Fibroblast of skin of back (primary cell): ENCODE measurements around the gene RAMP1.

Experiments used
- DNase-seq: peaks from one replicate; pipeline ENCODE4 v3.0.0-alpha.2; 2013

RAMP1 gene

DNA sequence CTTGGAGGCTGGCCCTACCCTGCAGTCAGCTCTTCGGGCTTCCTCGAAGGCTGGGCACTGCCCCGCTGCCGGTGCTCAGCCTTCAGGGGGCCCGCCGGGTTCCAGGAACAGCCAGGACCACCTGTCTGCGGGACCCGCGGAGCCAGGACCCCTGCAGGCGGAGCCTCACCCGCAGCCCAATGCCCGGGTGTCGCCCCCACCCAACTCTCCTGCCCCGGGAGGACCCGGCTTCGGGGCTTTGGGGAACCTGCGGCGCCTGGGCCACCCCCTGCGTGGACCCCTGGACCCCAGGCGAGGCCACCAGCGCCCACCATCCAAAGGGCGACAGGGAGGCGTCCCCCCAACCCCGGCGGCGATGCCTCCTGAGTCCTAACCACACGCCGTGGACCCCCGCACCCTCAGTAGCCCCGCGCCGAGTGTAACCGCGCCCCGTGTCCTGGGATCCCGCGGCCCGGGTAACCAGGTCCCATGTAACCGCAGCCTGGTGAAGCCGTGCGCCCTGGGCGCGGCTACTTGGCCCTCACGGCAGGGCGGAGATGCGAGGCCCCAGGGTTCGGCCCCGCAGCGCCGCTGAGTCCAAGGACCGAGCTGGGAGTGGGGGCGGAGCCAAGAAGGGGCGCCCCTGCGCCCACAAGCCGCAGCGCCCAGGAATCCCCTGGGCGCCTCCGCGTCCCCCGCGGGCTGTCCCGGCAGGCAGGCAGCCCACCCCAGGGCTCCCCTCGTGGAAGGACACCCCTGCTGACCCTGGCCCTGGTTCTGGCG is 96.4 kb downstream of the RAMP1 start:
- no peak for DNase-seq

DNA sequence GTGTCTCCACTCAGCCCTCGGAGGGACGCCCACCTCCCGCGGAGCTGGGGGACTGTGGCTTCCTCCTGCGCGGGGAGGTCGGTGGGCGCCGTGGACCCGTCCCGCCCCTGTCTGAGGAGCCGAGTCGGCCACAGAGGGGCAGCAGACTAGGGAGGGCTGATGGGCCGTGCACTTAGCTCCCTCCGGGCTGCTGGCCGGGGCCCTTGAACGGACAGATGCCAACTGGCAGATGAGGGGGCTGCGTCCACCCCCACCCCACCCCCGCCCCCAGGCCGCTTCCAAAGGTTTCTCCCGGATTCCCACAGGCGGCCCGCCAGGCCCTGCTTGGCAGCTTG is 96.9 kb downstream of the RAMP1 start:
- no peak for DNase-seq

DNA sequence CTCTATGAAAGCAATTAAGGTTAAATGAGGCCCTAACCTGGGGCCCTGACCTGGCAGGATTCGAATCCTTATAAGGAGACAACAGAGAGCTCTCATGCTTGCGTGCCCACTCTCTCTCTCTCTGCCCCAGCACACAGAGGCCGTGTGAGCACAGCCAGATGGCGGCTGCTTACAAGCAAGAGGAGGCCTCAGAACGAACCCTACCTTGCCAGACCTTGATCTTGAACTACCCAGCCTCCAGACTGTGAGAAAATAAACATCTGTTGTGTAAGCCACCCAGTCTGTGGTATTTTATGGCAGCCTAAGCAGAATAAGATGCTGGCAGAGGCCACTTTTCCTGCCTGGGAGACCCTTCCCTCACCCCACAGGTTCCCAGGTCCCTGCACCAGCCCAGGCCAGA is 102.2 kb downstream of the RAMP1 start:
- DNase-seq, result no peak
